PC-9 (cell line): ENCODE results near the gene DNAJB9. TPM values are rescaled to one million over a fixed set of nuclear protein-coding genes. Genes with fewer than 3 reads are reported as not detected.

Experiments
- BruUV-seq: library from RNA; stranded (reverse); fragments of 400-500 nt; replicated peaks from 2 replicates; lab custom pipeline; 2021; lab: Mats Ljungman, UMichigan
- CTCF ChIA-PET: fragments of 300-600 bp; sonication (Branson Sonifier 250); formaldehyde crosslinking; loops from one replicate; lab custom pipeline; 2022; ENCODE audit warnings: antibody characterized with exemption; lab: Charles Lee
- POLR2A ChIA-PET: fragments of 300-600 bp; sonication (Branson Sonifier 250); formaldehyde crosslinking; loops from one replicate; lab custom pipeline; 2022; ENCODE audit warnings: antibody characterized with exemption; ENCODE audit not compliant: unreplicated experiment; lab: Charles Lee
- DNase-seq, 2 experiments: peaks; one replicate each; pipeline versions ENCODE4 v3.0.0 to v3.0.0-alpha.2; 2015 to 2022; ENCODE audit warnings: mixed read lengths in 1 of 2
- H2AFZ ChIP-seq: fragments of 200-600 bp; sonication (generic); 2 replicates; pipeline ENCODE4 v1.8.1; 2017; ENCODE audit warnings: antibody characterized with exemption
- H3F3A ChIP-seq: fragments of 200-600 bp; sonication (generic); 2 replicates; pipeline ENCODE4 v1.8.1; 2017; ENCODE audit warnings: antibody characterized with exemption, mild to moderate bottlenecking, low read depth; ENCODE audit not compliant: insufficient read depth
- H3K27ac ChIP-seq: fragments of 200-600 bp; sonication (generic); 2 replicates; pipeline ENCODE4 v1.6.1; 2016; ENCODE audit warnings: mixed run types
- H3K27me3 ChIP-seq: fragments of 200-600 bp; sonication (generic); 2 replicates; pipeline ENCODE4 v1.6.1; 2016; ENCODE audit warnings: low read depth, mixed run types; ENCODE audit not compliant: insufficient read depth
- H3K36me3 ChIP-seq: fragments of 200-600 bp; sonication (generic); 2 replicates; pipeline ENCODE4 v1.6.1; 2016; ENCODE audit warnings: low read depth, mixed run types
- H3K4me1 ChIP-seq: fragments of 200-600 bp; sonication (generic); replicated peaks from 2 replicates; pipeline ENCODE4 v1.6.1; 2016; ENCODE audit warnings: mixed run types; ENCODE audit not compliant: insufficient read depth
- H3K4me2 ChIP-seq: fragments of 200-600 bp; sonication (generic); 2 replicates; pipeline ENCODE4 v1.6.1; 2017; ENCODE audit warnings: mixed run types
- H3K4me3 ChIP-seq: fragments of 200-600 bp; sonication (generic); 2 replicates; pipeline ENCODE4 v1.6.1; 2016; ENCODE audit warnings: mixed run types
- H3K79me2 ChIP-seq: fragments of 200-600 bp; sonication (generic); 2 replicates; pipeline ENCODE4 v1.6.1; 2017; ENCODE audit warnings: low read depth, mixed run types
- H3K9me2 ChIP-seq: fragments of 200-600 bp; sonication (generic); 2 replicates; pipeline ENCODE4 v1.8.1; 2017; ENCODE audit warnings: mild to moderate bottlenecking; ENCODE audit not compliant: insufficient read depth
- H3K9me3 ChIP-seq: fragments of 200-600 bp; sonication (generic); 2 replicates; pipeline ENCODE4 v1.8.1; 2016; ENCODE audit warnings: low read depth; ENCODE audit not compliant: insufficient read depth
- H4K20me1 ChIP-seq: fragments of 200-600 bp; sonication (generic); 2 replicates; pipeline ENCODE4 v1.8.1; 2017; ENCODE audit not compliant: insufficient read depth
- EZH2 ChIP-seq: fragments of 200-600 bp; sonication (generic); IDR thresholded peaks from 2 replicates; pipeline ENCODE4 v1.8.0; 2017; ENCODE audit warnings: antibody characterized with exemption, low read depth
- intact Hi-C: fragments of 100-400 bp; cut with micrococcal nuclease; formaldehyde crosslinking; loops from one replicate; pipeline ENCODE4 v1.10.0; 2022; ENCODE audit not compliant: unreplicated experiment
- total RNA-seq: library from RNA; stranded (reverse); gene quantifications from 2 replicates; pipeline ENCODE4 v1.2.3, GENCODE V29; 2021
- TF ChIP-seq, protein P1 (sequence below): fragments of 200-600 bp; sonication (generic); conservative IDR thresholded peaks from 2 replicates; pipeline ENCODE4 v1.6.1; 2017; ENCODE audit warnings: mixed run types, antibody characterized with exemption, mild to moderate bottlenecking, moderate library complexity

DNAJB9 gene
- total RNA-seq, 1 experiment from 2014 or later: 13.3 TPM

DNA sequence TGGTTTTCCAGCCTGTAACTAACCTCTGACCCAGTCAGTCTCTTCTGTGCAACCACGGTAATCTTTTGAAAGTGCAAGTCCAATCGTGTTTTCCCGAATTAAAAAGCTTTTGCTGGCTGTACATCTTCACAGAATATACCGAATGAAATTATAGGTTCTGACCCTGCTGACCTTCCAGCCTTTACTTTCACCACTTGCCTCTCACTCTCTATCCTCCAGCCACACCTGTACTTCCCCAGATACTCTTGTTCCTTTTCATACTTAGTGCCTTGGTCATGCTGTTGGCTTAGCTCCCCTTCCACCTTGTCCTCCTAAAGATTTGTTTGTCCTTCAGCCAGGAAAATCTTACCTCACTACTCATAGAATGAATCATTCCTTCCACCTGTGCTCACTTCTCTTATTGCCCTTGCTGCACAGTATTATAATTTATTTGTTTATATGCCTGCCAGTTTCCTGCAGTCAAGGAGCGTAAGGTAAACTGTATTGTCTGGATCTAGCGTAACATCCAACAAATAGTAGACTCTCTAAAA is 41.4 kb upstream of the DNAJB9 start:
- CTCF ChIA-PET: no interaction called here
- H3K4me2 ChIP-seq: peak overlapping the region; percentile 85

DNA sequence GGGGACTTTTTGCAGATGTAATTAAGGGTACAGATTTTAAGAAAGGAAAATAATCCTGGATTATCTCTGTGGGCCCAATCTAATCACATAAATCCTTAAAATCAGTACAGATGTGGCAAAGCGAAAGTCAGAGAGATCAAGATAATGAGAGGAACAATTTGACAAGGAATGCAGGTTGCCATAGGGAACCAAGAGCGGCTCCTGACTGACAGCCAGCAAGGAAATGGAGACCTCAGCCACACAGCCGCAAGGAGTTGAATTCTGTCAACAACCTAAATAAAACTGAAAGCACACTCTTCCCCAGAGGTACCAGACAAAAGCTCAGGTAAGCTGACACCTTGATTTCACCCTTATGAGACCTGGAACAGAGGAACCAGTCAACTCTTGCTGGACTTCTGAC is 40.3 kb upstream of the DNAJB9 start:
- Histone ChIP-seq H3K27me3 (no peaks in the 10 kb centered on the region), H3K4me3 (no peak overlapping the region), H4K20me1 (no peaks in the 10 kb centered on the region), H3K27ac (peak overlapping the region; percentile 96), H3K4me1 (peaks cover 47% of the 10 kb centered on the region), H3K36me3 (no peaks in the 10 kb centered on the region), H2AFZ (no peak overlapping the region), H3K9me2 (no peaks in the 10 kb centered on the region), H3K4me2 (peak overlapping the region; percentile 85), H3K9me3 (no peaks in the 10 kb centered on the region), H3F3A (peaks cover 50% of the 10 kb centered on the region), H3K79me2 (peaks cover 17% of the 10 kb centered on the region)
- intact Hi-C loops: loop anchor here (1.0 to 10.0 kb wide), 3 partner anchors 52 to 1755 kb away; no protein-coding TSS in a partner anchor
- no peak for TF ChIP-seq EZH2
- TF ChIP-seq, protein P1, sequence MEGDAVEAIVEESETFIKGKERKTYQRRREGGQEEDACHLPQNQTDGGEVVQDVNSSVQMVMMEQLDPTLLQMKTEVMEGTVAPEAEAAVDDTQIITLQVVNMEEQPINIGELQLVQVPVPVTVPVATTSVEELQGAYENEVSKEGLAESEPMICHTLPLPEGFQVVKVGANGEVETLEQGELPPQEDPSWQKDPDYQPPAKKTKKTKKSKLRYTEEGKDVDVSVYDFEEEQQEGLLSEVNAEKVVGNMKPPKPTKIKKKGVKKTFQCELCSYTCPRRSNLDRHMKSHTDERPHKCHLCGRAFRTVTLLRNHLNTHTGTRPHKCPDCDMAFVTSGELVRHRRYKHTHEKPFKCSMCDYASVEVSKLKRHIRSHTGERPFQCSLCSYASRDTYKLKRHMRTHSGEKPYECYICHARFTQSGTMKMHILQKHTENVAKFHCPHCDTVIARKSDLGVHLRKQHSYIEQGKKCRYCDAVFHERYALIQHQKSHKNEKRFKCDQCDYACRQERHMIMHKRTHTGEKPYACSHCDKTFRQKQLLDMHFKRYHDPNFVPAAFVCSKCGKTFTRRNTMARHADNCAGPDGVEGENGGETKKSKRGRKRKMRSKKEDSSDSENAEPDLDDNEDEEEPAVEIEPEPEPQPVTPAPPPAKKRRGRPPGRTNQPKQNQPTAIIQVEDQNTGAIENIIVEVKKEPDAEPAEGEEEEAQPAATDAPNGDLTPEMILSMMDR: no peak
- peak; percentile 62 to 65 for DNase-seq
- POLR2A ChIA-PET: interaction anchor here (0.7 kb wide), 2 partner anchors 41 to 52 kb away, joined by 3 to 9 read pairs; partner anchors contain the start of gene DNAJB9
- BruUV-seq: no TSS peak
- CTCF ChIA-PET: no interaction called here

More for the DNA sequence above, 41.4 kb upstream of the DNAJB9 start:
- BruUV-seq: no TSS peak
- Histone ChIP-seq H3K79me2 (peaks cover 28% of the 10 kb centered on the region), H3F3A (peaks cover 53% of the 10 kb centered on the region), H3K9me2 (no peaks in the 10 kb centered on the region), H3K4me3 (peak overlapping the region; percentile 68), H3K4me1 (peaks cover 56% of the 10 kb centered on the region), H4K20me1 (no peaks in the 10 kb centered on the region), H3K27ac (peak overlapping the region; percentile 96), H2AFZ (peak overlapping the region; percentile 73), H3K9me3 (no peaks in the 10 kb centered on the region), H3K27me3 (no peaks in the 10 kb centered on the region), H3K36me3 (no peaks in the 10 kb centered on the region)
- TF ChIP-seq, protein P1: no peak
- TF ChIP-seq EZH2: no peak
- POLR2A ChIA-PET: interaction anchor here (0.6 to 1.2 kb wide), 2 partner anchors 41 to 1359 kb away, joined by 3 to 13 read pairs; partner anchors contain the start of genes DNAJB9 and THAP5
- peak; percentile 49 to 94 for DNase-seq
- intact Hi-C loops: loop anchor here (10.0 kb wide), 2 partner anchors 583 to 1753 kb away; no protein-coding TSS in a partner anchor

DNA sequence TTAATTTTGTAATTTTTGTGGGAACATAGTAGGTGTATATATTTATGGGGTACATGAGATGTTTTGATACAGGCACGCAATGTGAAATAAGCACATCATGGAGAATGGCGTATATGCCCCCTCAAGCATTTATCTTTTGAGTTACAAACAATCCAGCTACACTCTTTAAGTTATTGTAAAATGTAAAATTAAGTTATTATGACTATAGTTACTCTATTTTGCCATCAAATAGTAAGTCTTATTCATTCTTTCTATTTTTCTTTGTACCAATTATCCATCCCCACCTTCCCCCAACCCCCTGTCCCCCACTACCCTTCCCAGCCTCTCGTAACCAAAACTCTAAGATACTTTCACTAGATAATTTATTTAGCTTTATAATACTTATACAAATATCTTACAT is 36.0 kb upstream of the DNAJB9 start:
- DNase-seq: no peak
- peaks cover 20% of the 10 kb centered on the region for H3K4me1 ChIP-seq
- TF ChIP-seq, protein P1: no peak
- TF ChIP-seq EZH2: no peak
- no peaks in the 10 kb centered on the region for H3K9me3 ChIP-seq
- no peaks in the 10 kb centered on the region for H3K9me2 ChIP-seq
- no peaks in the 10 kb centered on the region for H3K79me2 ChIP-seq
- no TSS peak for BruUV-seq
- no peaks in the 10 kb centered on the region for H3K27me3 ChIP-seq
- H3F3A ChIP-seq: peaks cover 13% of the 10 kb centered on the region
- no peaks in the 10 kb centered on the region for H4K20me1 ChIP-seq
- H2AFZ ChIP-seq: no peak overlapping the region
- H3K4me3 ChIP-seq: no peak overlapping the region
- H3K4me2 ChIP-seq: no peak overlapping the region
- intact Hi-C loops: no loop called here
- H3K36me3 ChIP-seq: no peaks in the 10 kb centered on the region
- ChIA-PET CTCF (interaction anchor here (0.6 kb wide), 1 partner anchor 10 kb away, joined by 7 read pairs; no protein-coding TSS in a partner anchor), POLR2A (no interaction called here)
- H3K27ac ChIP-seq: no peak overlapping the region
